HG02678 (cell line): ENCODE data around the gene NUP188.

Experiments
- ATAC-seq: cut with Tn5 transposase; IDR thresholded peaks from one replicate; pipeline ENCODE4 v1.9.1; 2021; ENCODE audit warnings: mild to moderate bottlenecking, moderate library complexity; ENCODE audit not compliant: unreplicated experiment

The NUP188 gene

DNA sequence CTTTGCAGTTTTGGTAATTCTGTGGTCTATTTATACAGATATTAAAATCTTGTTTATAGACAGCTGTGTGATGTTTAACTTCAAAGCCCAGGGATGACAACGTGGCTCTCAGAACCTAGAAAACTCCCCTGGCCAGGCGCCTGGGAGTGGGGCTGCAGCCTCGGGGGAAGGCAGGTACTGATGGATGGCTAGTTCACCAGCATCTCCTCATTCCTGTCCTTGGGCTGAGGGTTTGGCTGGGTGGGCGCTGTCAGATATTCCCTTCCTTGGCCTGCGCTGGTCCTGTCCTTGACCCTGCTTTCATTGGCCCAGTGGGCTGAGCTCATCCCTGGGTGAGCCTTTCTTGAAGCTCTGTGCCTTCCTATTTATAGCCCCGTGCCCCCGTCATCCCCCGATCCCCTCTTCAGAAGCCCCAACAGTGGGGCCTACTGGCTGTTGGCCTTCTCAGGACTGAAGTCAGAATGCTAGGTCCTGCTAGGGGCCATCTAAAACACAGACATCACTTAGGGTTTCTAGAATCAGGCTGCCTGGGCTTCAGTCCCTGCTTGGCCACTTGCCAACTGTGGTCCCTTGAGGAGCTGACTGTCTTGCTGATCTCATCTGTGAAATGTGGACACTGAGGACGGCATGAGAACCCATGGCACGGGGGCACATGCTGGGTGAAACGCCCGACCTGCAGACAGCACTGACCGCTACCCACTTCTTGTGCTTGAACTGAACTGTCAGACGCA is 59.7 kb downstream of the NUP188 start:
- no peak for ATAC-seq

DNA sequence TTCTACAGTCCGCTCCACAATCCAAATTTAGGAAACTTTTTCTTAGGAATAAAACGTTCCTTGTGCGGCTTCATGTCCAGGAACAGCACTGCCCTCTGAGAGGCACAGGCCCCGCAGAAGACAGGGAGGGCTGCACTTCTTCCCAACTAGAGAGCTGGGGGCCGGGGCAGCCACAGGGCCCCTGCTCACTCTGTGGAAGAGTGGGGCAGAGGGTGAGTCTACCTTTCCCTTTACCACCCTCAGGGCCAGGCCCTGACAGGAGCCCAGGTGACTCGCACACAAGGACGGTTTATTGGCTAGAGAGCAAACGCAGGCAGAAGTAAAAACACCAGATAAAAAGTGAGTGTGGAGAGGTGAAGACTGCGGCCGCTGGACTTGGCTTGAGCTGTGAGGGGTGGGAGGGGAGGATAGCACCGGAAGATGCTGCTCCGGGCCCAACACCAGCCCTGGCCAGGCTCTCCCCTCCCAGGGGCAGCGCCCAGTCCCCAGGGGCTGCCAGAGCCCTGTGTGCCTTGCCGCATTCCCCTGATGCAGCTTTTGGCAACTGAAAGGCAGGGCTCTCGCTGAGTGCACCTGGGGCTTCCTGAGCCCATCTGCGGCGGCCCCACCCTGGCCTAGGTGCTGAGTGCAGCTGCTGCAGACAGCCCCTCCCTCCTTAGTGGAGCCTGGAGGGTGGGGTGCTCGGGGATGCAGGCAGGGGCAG is 60.4 kb downstream of the NUP188 start:
- ATAC-seq = no peak

DNA sequence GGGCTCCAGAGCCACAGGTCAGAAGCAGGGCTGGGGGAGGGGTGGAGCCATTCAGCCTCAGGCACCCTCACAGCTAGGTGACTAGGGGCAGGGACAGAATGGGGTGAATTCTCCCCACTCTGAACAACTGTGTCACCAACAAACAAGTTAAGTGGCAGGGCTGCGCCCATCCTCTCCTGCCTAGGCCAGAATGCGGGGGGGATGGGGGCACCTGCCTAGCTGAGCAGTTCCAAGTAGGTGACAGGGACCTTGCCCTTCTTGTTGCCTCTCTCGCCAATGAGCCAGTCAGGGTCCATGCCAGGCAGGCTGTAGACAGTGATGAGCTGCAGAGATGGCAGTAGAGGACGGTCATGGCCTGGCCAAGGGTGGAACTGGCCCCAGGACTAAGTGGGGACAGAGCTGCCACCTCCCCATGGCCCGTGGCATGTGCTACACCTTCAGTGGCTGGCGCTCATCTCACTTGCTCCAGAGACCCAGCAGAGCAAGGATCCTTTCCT is 61.0 kb downstream of the NUP188 start:
- ATAC-seq = no peak

DNA sequence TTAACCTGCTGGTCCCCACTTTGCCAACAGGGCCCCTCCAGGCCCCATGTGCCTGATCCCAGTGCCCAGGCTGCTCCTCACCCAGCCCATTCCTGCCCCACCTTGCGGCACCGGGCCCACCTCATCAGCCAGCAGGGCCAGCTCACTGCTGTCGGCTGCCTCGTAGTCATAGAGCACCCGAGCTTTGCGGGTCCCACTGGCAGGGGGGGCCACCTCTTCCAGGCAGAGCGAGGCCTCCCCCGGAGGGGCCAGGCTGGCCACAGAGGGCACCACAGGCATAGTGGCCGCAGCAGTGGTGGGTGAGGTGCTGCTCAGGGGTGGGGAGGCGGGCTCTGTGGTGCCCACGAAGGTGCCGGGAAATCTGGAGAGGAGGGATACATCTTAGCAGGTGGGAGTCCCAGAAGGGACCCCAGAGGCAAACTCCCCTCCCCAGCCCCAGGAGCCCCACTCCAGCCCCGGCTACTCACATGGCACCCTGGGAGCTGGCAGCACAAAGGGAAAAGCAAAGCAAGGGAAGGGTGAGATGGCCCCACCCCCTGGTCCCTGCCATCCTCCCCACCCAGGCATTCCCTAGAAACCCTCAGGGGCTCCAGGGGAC is 61.6 kb downstream of the NUP188 start:
- ATAC-seq = no peak

DNA sequence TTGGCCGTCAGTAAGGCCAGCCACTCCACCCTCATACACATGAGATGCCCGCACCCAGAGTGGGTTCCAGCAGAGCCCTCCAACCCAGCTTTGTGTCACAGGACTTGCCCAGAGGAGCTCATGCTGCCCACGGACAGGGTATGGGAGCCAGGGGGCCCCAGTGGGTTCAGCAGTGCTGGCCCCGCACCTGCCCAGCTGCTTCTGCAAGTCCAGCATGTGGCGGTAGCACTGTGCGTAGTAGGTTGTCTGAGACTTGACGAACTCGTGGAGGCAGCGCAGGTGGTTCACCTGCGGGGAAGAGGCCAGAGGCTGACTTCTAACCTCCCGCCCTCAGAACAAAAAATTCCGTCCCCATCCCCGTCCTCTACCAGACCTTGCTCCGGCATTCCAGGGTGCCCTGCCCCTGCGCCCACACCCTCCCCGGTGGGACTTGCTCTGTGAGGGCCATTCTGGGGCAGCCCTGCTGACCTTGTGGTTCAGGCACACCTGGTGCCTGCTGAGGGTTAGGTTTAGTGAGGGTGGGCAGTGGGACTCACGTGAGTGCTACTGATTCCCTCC is 62.2 kb downstream of the NUP188 start:
- ATAC-seq = no peak

DNA sequence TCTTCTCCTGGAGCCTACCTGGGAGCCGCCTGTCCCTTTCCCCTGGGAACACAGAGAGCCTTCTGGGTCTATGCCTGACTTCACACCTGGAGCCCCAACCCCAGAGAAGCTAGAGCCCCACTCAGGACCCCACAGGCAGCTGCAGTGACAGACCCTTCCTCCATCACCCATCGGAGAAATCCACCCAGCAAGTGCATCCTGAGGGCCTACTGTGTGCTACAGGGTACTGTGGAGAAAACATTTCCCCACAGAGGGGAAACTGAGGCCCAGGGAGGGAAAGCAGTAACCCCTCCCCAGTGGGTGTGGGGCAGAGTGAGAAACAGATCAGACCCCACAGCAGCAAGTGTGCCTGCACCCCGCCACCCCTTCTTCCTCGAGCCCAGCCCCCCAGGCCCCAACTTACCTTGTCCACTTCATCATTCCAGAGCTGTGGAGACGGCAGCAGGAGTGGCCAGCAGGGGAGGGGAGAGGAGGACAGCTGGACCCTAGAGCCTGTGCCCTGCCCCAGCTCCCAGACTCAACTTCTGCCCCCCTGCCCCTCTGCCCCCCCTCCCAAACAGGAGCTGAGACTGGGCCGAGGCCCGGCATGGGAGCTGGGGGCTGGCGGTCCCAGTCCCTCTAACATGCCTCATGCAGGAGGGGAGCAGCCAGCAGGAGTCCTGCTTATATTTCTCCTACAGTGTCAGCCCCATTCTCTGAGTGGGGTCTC is 62.9 kb downstream of the NUP188 start:
- no peak for ATAC-seq

DNA sequence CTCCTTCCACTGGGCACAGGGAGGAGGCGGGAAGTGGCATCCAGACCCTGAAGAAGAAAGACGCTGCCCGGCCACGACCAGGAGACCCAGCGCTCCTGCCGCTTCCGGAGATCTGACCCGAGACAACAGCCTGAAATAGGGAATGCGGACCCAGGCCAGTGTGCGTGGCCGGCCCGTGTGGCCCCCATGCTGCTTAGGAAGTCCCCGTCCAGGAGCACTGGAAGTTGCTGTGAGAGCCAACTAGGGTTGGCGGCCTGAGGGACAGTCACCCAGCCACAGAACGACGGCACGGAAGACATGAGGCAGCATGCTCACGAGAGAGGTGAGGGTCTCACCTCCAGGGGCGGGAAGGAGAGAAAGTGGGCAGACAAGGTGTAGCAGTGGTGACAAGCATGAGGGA is 63.7 kb downstream of the NUP188 start:
- no peak for ATAC-seq

DNA sequence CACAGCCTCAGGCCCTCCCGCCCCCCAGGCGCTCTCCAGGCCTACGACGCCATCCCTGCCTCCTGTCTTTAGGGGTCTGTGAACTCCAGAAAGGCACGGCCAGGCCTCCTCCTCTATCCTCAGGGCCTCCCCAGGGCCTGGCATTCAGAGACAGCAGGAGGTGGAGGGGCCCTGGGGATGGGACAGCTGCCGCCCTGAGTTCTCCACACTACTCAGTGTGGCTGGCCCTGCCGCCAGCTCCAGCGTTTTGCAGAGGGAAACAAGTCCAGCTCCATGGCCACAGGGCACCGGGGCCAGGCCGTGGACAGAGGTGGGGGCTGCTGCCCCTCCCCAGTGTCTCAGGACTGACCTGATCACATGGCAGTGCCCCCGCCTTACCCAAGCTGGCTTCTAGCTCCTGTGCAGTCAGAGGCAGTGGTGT is 64.3 kb downstream of the NUP188 start:
- no peak for ATAC-seq

DNA sequence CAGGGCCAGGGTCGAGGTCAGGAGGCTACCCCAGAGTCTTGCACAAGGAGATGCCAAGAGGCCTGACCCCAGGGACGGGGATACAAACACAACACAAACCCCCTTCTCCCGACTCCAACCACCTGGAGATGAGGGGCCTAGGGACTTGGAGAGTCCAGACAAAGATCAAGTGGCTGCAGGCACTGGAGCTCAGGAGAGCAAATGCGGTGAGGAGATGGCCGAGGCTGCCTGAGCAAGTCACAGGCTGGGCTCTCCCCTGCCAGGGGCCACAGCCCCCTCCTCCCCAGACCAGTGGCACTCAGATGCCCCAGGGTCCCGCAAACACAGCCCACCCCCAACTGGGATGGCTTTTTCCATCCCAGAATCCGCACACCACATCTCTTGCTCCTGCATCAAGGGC is 64.8 kb downstream of the NUP188 start:
- ATAC-seq = no peak

DNA sequence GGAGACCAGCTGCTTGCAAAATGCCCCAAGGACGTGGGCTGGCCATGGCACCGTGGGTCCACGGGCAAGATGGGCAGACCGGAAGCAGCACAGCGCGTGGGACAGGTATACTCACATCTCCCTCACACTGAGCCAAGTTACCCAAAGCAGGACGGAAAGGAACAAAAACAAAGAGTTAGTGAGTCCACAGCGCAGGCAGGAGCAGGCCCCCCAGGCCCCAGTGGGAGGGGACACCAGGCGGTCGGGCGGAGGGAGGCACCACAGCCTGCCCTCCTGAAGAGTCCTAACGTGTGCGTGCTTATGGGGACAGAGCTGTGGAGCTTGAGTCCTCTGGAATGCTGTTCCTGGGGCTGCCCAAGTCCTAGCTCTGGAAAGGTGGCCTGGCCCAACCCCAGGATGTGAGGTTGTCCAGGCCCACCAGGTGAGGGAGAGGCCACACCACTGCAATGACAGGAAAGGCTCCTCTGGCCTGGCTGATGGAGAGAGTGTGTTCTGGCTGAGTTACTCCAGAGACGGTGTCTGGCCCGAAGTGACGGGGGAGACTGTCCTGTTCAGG is 65.5 kb downstream of the NUP188 start:
- ATAC-seq = no peak

DNA sequence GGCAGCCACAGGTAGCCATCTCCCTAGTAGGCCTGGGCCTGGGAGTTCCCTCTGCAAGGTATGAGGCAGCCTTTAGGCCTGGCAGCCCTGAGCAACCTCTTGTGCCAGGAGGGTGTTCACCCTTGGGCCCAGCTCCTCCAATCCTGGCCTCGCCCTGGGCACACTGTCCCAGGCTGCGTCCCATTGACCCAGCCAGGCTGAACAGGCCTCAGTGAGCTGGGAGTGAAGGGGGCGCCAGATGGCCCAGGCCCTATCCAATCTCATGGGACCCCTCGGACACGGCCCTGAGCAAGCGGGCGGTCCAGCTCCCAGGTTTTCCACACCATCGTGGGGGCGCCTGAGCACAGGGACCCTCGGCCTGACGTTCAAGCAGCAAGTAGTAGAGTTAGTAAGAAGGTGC is 66.2 kb downstream of the NUP188 start:
- ATAC-seq = no peak

DNA sequence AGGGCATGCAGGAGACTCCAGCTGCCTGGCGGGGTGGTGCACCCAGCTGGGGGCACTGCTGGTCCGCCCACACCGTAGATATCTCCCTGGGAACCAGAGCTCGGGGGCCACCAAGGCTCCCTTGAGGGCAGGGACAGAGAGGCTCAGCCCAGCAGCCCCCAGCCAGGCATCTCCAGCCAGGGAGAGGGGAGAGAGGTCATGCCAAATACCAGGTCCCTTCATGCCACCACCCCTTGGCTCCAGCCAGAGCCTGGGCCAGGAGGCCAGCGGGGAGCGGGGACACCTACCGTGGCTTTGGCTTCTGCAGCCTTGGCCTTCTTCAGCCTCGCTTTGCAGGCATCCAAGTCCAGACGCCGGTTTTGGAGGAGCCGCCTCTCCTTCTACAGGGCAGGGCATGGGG is 66.6 kb downstream of the NUP188 start:
- no peak for ATAC-seq

DNA sequence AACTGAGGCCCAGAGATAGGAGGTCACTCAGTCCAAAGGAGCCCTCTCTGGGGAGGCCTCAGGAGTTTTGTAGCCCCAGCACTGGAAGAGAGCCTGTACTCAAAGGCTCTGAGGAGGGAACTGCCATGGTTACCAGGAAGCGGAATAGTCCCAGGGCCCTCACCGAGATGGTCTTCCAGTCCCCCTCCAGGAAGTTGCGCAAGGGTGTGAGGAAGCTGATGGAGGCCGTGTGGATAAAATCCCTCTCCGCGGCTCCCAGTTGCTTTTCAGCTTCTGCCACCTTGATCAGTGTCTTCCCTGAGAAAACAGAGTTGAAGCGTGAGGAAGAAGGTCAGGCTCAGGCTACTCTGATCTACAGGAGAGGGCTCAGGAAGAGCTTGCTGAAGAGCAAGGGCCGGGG is 67.1 kb downstream of the NUP188 start:
- ATAC-seq = no peak

DNA sequence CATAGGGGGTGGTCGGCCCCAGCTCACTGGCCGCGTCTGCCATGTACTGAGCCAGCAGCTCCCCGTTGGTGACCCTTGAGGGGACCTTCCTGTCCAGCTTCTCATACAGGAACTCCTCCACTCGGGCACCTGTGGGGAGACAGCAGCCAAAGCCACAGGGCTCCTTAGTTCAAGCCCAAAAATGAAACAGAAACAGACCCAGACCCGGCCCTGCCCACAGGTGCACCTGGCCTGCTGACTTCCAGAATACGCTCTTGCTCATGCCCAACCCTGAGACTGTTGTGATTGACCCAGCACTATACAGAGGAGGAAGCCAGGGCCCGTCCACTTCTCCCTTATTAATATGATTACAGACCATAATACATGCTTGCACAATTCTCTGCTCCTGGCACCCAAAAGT is 73.6 kb downstream of the NUP188 start:
- peak; percentile 78 for ATAC-seq

DNA sequence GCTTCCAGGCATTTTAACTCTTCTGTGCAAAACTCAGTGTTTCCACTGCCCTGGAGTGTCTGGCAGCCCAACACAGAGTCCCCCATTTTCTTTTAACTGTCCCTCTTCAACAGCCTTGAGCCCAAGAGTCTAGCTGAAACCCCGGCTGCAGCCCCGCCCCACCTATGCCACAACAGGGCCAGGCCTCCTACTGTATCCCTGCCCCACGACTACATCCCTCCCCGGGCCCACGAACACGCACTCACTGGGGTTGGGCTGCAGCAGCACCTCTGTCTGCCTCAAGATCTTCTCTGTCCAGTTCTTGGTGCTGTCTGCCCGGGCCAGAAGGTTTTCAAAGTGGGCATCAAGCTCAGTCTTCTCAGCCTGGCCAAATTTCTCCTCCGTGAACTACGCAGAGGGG is 74.5 kb downstream of the NUP188 start:
- no peak for ATAC-seq

DNA sequence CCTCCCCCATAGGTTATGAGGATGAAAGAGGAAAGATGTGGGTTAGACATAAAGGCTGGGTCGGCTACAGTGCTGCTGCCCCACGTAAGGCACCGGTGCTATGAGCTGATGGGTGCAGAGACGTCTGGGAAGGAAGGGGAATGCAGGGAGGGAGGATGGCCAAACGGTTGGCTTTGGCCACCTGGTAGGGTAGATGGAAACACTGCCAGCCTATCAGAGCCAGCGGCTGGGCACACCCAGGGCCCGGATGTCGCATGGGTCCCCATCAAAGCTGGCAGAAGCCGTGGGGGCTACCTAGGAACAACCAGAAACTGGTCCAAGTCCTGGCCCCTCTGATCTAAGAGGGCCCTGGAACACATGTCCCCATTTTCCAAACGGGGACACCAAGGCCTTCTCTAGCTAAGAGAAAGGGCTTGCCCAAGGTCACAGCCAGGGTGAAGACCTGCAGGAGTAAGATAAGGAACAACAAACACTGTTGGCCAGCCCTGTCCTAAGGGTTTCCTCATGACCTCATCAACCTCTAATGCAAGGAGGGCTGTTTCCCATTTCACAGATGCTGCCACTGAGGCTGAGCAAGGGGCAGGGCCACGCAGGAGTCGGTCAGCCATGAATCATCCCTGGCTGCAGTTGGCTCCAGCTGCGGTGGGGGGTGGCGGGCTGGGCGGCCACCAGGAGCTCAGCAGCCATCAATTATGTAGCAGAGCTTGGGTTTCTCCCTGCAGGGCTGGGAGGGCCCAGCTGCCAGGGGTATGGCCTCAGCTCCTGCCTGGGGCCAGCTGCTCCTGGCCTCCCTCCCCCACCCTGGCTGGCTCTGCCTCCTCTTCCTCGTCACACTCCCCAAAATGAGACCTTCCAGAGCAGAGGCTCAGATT is 75.8 kb downstream of the NUP188 start:
- ATAC-seq = no peak

DNA sequence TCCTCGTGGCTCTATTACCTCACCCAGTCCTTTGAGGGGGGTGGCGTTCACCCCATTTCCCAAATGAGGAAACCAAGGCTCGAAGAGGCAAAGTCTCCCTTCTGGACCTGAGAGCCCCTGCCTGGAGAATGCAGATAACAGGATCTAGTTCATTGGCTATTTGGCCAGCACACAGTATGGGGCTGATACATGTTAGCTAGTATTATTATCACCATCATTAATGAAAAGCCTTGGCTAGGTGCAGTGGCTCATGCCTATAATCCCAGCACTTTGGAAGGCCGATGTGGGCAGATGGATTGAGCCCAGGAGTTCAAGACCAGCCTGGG is 76.4 kb downstream of the NUP188 start:
- no peak for ATAC-seq

DNA sequence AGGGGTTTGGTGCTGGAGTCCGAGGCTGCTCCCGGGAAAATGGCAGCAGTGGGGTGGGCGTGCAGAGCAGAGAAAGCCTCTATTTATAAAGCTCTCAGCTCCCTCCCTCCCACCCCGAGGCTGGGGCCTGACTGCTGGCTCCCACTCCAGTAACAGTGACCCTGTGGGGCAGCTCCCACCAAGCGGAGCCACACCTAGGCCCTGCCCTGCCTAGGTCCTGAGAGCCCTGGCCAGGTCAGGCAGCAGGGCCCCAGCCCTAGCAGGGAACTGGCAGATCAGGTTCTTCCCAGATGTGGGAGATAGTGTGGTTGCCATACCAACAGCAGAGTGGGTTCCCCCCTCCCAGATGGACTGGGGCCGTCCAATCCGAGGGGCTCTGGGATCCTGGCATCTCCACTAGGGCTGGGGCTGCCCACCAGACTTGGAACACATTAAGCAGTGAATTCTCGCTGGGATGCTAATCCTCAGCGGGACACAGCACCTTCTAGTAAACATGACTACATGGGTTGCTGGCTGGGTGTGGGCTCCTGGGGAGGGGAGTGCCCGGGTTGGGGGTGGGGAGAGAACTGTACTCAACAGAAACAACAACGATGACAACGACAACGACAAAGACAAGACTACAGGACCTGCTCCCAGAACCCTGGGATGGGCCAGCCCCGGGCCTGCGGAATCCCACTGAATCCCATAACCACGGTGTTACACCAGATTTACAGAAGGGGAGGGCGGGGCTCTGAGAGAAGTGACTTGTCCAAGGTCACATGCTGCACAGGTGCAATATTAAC is 79.1 kb downstream of the NUP188 start:
- no peak for ATAC-seq

DNA sequence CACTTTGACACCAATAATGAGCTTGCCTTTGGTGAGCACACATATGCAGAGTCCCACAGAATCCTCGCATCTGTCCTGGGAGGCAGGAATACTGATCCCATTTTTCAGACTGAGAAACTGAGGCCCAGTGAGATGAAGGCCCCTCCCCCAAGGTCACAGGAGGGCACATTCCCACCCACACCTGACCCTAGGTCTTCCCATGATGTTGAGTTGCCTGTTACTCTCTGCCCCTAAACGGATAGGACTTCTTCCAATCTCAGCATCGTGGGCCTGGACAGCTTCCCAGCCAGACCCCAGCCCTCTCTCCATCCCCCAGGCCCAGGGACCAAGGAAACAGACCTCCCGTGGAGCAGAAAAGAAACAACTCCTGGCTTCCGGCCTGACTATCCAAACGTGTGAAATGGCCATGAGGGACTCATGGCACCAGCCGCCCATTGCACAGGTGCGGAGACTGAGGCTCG is 79.8 kb downstream of the NUP188 start:
- no peak for ATAC-seq
